Activated naive CD4-positive, alpha-beta T cell (primary cell): ENCODE measurements around the gene RYR1.

Experiments
- DNase-seq, 4 experiments: peaks; one replicate each; lab custom pipeline; 2025; lab: John Stamatoyannopoulos, UW

The RYR1 gene

DNA sequence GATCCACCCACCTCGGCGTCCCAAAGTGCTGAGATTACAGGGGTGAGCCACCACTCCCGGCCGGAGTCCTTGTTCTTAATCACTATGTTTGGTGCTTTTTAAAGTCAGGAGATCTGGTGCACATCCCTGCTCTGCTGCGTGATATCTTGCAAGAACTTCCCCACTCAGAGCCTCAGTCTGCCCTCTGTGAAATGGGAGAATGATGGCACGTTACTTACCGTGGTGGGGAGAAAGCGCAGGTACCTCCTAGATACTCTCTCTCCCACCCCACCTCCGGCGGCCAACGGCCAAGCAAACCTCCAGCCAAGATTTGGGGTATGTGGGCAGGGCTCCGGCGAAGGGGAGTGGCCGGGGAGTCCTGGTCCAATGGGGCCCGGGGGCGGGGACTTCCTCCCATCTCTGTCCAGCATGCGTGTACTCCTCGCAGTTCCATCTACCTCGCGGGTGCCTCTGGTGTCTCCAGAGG, at the start of gene RYR1:
TSS of gene RYR1 (plus strand) at position 424 of the 466 bp plus-strand sequence. CDS start 139 bp downstream, outside the sequence.
- peak in 2 of 4 experiments; percentile 12 to 13 for DNase-seq

DNA sequence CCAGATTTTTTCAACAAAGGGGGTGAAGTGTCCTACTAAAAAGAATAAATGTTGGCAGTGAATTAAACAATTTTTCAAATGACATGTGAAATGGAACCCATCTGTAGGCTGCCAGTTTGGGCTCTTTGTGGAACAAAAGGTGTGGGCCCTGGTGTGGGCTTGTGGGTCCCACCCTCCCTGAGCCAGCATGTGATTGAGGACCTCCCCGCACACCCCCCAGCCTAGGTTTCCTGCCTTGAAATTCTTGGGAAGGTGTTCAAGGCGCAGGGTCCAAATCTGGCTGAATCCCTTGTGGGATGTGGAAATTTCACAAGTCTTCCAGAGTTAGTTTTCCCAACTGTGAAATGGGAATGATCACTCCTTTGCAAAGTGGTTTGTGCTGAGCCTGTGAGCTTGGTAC, 49.7 kb upstream of the RYR1 start:
- DNase-seq, result no peak

DNA sequence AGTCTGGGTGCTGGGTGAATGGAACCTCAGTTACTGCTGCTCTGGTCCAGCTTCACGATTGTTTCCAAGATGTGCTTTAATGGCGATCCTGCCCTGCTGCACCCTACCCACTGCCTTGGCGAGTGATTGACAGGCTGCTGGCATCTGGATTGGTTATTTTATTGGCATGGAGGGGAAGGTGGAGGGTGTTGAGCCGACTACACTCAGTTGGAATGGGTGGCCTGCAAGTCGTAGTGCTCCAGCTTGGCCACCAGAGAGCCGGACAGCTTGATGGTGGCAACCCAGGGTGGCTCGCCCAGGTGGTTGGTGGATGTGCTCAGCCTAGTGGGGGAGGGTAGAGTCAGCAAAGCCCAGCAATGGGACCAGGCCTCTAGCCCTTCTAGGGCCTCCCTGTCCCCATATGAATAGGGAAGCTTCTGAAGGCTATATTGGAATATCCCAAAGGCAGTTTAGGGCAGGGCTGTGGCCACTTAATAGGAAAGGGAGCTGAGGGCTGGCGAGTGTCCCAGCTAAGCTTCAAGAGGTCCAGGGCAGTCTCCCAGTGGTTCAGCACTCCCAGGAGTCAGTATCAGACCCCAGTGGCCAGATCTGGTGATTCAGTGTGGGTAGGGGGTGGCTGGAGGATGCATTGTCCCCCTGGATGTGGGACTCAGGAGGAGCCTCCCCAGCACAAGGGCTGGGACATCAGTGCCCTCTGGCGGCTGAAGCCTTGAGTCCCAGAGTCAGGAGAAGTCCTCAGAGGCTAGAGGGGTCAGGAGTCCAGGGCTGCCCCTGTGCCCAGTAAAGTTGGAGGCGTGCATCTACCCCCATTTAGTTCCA, 49.1 kb upstream of the RYR1 start:
- DNase-seq, result no peak

DNA sequence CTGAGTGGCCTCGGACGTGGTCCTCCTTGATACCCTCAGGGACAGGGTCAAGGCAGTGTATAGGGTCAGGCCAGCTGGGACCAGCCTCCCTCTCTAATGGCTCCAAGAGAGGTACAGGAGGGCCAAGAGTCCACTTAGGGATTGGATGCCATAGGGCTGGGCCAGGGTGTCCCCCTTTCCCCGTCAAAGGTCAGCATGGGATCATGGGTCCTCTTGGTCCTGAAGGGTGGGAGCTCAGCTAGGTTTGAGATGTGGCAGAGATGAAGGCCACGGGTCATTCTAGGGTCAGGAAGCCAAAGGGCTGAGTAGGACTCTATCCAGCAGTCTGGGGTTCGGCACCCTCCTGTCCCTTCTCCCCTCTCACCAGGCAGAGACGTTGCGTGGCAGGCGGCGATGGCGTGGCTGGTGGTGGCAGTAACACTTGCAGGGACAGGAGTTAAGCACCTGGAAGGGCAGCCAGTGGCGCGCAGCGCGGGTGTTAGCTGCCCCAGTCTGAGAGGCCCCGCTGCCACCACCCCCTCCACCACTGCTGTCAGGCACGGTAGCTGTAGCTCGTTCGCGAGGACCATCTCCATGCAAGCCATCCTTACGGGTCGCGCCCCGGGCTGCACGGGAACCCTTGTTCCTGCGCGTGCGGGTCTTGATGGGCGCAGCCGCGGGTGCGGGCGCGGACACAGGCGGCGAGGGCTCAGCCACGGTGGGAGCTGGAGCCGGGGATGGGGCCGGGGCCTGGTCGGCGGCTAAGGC, 48.3 kb upstream of the RYR1 start:
- DNase-seq, result no peak

DNA sequence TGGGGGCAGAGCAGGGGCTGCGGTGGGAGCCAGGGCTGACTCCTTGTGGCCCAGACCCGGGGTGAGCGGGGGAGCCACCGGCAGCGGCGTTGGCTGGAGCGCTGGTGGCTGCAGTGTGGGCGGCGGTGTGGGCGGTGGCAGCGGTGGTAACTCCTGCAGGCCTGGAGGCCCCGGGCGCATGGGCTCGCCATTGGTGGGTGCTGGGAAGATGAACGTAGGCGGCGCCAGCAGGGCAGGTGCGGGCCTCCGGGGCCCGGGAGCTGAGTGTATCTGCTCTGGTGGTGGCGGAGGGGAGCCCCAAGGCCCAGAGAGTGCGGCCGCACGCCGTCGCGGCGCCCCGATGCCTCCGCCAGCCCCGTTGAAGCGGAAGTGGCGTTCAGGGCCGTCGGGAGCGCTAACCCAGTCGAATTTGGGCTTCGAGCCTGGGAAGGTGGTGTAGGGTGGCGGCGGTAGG, 47.7 kb upstream of the RYR1 start:
- no peak for DNase-seq

GRCh38 chr19:38386300-38386970, 47.1 kb upstream of the RYR1 start:
- DNase-seq, result no peak

GRCh38 chr19:38386971-38387549, 46.4 kb upstream of the RYR1 start:
- peak in 1 of 4 experiments; percentile 31 for DNase-seq

- DNase-seq, result peak; percentile 30 to 67 (median 58)
These were observed 45.7 kb upstream of the RYR1 start, which contains the start of gene GGN for GRCh38 chr19:38387550-38388348. GGN (minus strand) TSS chr19:38388034; CDS start chr19:38387261, 773 bp downstream.

GRCh38 chr19:38388349-38389100, 45.0 kb upstream of the RYR1 start, which contains the start of gene SPRED3:
SPRED3 (plus strand) TSS chr19:38388697; CDS start chr19:38390303, 1,606 bp downstream.
- peak in 1 of 4 experiments; percentile 23 for DNase-seq

DNA sequence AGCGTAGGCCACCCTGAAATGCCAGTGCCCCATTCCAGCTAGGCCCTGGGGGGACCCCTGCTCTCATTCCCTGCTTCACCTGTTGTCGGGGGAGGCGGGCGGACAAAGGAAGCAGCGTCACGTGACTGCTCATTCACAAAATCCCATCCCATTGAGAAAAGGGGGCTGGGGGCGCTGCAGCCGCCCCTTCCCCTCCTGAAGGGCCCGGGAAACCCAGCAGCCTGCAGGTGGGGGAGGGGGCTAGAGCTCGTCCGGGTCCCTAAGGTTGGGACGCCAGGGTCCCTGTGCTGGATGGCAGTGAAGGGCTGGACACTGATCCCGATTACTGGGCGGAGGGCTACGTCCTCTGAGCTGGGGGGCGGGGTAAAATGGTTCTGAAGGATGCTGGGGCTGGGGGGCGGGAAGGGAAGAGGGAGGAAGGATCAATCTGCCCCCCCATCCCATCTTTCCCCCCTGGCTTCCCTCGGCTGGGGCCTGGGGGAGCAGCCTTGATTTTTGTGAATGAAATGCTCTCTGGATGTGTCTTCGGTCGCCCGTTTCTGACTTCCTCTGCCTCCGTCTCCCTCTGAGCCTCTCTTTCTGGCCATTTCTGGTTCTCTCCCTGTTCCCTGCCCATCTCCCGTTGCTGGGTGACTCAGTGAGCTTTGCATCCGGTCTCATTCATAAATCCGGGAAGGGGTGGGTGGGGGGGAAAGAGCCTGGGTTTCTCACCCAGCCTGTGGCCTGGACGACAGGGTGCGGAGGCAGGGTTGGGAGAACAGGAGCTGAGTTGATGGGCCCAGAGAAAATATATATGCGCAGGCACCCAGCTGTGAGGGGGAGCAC, 44.2 kb upstream of the RYR1 start:
- peak in 1 of 4 experiments; percentile 15 for DNase-seq

- no peak for DNase-seq
These were observed 43.2 kb upstream of the RYR1 start for GRCh38 chr19:38389957-38390924.

DNA sequence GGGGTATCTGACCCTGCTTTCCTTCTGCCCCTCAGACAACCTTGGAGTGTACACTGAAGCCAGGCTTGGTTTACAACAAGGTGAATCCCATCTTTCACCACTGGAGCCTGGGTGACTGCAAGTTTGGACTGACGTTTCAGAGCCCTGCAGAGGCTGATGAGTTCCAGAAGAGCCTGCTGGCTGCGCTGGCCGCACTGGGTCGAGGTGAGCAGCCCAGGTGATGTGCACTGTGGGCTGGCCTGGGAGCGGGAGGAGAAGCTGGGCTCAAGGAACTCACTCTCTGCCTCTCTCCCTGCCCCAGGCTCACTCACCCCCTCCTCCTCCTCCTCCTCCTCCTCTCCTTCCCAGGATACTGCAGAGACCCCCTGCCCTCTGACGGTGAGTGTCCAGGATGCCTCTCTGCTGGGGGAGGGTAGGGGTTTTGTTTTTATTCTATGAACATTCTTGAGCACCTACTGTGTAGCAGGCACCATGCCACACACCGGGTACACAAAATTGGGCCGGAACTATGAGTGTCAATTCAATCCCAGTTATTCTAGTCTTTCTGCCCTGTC, 41.5 kb upstream of the RYR1 start:
- DNase-seq, result no peak

DNA sequence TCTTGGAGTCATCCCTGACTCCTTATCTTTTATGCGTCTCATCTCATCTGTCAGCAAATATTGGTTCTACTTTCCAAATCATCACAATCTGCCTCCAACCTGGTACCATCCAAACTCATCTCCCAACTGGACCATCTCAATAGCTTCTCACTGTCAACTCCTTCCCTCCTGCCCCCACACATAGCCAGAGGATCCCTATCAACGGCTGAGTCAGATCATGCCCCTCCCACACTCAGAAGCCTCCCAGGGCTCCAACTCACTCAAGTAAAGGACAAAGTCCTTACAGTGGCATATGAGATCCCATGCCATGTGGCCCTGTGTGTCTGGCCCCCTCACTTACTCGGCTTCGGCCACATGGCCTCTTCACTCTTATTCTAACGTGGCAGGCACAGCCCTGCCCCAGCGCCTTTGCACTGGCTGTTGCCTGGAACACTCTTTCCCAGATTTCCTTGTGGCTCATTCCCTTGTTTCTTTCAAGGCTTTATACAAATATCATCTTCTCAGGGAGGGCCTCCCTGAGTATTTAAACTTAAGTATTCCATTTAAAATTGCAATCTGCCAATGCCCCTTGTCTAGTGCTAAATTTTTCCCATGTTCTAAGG, 40.7 kb upstream of the RYR1 start:
- DNase-seq, result no peak

GRCh38 chr19:38394488-38394887, 39.0 kb upstream of the RYR1 start:
- DNase-seq, result peak in 3 of 4 experiments; percentile 32 to 53 (median 33)

GRCh38 chr19:38395381-38396114, 37.9 kb upstream of the RYR1 start:
- DNase-seq, result peak in 1 of 4 experiments; percentile 35

DNA sequence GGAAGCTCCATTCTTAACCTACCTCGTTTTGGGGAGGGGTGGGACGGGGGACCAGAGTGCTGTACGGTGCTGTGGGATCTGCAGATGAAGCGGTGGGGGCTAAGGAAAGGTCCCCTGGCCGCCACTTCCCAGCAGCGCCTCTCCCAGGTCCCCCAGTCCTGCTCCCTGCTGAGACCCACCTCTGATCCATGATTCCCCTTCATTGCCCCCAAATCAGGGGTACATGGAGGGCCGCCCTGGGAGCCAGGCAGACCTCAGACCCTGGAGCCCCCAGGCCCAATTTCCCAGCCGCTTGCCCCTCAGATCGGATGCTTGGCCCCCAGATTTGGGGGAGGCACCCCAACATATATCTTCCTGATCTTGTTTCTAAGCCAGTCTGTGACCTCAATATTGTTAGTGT, 34.4 kb upstream of the RYR1 start:
- no peak for DNase-seq

DNA sequence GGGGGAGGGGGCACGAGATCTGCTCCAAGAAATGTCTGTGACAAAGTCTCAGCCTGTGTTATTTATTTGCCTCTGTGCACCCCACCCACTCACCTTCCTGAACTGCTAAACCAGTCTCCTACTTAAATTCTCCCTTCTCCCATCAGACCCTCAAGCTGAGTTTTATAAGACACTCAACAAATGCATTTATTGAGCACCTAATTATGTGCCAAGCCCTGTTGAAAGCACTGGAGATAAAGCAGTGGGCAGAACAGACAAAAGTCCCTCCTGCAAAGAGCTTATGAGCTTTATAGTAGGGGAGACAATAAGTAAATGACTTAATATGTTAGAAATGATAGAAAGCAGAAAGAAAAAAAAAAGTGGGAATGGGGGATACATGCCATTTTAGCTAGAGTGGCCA, 34.0 kb upstream of the RYR1 start:
- no peak for DNase-seq
